Breast epithelium (tissue), 3 donors: Measurements from ENCODE around the gene MRPL20.

Source experiments
- POLR2AphosphoS5 ChIP-seq, 3 donors: sonication (generic); formaldehyde crosslinking; IDR thresholded peaks; one replicate each; pipeline ENCODE4 v1.6.1; 2017; ENCODE audit warnings: antibody characterized with exemption in 3 of 3
- TF ChIP-seq, protein P1 (sequence below), 3 donors: fragments of 450-650 bp; IDR thresholded peaks; one replicate each; pipeline ENCODE4 v1.5.1; 2016 to 2017; ENCODE audit warnings: antibody characterized with exemption in 3 of 3, mild to moderate bottlenecking in 3 of 3, moderate library complexity in 3 of 3

GRCh38 chr1:1364266-1364665 lies 42.8 kb downstream of the MRPL20 start:
- TF ChIP-seq, protein P1, sequence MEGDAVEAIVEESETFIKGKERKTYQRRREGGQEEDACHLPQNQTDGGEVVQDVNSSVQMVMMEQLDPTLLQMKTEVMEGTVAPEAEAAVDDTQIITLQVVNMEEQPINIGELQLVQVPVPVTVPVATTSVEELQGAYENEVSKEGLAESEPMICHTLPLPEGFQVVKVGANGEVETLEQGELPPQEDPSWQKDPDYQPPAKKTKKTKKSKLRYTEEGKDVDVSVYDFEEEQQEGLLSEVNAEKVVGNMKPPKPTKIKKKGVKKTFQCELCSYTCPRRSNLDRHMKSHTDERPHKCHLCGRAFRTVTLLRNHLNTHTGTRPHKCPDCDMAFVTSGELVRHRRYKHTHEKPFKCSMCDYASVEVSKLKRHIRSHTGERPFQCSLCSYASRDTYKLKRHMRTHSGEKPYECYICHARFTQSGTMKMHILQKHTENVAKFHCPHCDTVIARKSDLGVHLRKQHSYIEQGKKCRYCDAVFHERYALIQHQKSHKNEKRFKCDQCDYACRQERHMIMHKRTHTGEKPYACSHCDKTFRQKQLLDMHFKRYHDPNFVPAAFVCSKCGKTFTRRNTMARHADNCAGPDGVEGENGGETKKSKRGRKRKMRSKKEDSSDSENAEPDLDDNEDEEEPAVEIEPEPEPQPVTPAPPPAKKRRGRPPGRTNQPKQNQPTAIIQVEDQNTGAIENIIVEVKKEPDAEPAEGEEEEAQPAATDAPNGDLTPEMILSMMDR (IDR thresholded peaks at IDR 0.05), result no peak
- no peak for TF ChIP-seq POLR2AphosphoS5 (IDR thresholded peaks at IDR 0.05)
